Stimulated activated CD4-positive, alpha-beta T cell treated with anti-CD3 and anti-CD28 coated beads, Interleukin-4, amount 100 ng/mL, for 48 hours (primary cell): Measurements from ENCODE around the gene CCSER2.
A peak's percentile ranks its signal among the peaks of the same experiment; 100 is the strongest.
"Not testable (repeated sequence)": the region's sequence is repeated elsewhere in the genome, so short reads cannot be mapped to it uniquely, and the experiment has no call there.

ENCODE experiments used
- DNase-seq, 2 donors: peaks; one replicate each; pipeline ENCODE4 v3.0.0-alpha.2; 2020; ENCODE audit warnings: low read depth in 2 of 2

CCSER2 gene, protein sequence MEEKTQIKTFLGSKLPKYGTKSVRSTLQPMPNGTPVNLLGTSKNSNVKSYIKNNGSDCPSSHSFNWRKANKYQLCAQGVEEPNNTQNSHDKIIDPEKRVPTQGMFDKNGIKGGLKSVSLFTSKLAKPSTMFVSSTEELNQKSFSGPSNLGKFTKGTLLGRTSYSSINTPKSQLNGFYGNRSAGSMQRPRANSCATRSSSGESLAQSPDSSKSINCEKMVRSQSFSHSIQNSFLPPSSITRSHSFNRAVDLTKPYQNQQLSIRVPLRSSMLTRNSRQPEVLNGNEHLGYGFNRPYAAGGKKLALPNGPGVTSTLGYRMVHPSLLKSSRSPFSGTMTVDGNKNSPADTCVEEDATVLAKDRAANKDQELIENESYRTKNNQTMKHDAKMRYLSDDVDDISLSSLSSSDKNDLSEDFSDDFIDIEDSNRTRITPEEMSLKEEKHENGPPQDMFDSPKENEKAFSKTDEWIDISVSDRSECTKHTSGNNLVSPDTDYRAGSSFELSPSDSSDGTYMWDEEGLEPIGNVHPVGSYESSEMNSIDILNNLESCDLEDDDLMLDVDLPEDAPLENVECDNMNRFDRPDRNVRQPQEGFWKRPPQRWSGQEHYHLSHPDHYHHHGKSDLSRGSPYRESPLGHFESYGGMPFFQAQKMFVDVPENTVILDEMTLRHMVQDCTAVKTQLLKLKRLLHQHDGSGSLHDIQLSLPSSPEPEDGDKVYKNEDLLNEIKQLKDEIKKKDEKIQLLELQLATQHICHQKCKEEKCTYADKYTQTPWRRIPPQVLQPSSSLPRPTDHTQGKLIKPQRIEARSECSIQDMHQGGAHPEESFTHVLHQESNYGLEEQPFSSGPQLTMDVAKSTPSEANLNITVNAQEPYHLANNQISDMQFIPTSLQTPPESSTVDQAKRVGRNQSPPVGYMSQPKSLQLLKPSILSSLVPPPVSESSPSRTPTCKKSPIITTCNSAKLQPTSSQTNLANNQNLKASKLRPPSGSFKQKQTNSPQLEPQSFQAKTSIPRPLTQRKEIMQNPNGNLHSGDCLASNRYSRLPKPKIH

DNA sequence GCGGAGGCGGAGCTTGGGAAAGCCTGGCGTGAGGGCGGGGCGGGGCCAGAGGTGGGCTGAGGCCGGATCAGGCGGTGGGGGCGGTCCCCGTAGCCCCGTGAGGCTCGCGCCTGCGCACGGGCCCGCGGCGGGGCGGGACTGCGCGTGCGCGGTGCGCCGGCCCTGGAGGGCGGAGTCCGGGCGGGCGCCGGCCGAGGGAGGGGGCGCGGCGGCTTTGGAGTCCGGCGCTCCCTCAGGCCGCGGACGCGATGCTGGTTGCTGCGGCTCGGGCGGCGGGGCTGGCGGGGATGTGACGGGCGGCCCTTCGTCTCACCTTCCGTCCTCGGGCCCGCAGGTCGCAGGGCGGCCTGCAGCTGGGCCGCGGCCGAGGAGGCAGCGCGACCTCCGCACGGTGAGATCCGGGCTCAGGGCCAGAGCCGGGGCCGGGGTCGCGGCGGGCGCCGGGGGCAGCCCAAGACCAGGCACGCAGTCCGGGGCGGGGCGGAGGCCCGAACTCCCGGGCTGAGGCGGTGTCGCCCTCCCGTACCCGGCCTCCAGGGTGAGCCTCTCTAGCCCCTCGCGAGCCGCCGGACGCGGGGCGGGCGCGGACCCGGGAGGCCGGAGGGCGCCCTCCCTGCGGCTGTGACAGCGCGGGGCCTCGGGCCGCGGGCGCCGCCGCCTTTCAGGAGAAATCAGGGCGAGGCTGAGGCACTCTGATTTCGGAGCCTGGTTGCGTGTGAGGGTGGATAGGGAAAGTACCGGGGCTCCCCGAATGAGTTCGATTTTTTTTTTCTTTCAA lies at the start of gene CCSER2:
CCSER2 (plus strand) TSS at position 172 of the 778 bp plus-strand sequence. CDS start 42,464 bp downstream, outside the sequence.
- DNase-seq = peak; percentile 97 to 98

DNA sequence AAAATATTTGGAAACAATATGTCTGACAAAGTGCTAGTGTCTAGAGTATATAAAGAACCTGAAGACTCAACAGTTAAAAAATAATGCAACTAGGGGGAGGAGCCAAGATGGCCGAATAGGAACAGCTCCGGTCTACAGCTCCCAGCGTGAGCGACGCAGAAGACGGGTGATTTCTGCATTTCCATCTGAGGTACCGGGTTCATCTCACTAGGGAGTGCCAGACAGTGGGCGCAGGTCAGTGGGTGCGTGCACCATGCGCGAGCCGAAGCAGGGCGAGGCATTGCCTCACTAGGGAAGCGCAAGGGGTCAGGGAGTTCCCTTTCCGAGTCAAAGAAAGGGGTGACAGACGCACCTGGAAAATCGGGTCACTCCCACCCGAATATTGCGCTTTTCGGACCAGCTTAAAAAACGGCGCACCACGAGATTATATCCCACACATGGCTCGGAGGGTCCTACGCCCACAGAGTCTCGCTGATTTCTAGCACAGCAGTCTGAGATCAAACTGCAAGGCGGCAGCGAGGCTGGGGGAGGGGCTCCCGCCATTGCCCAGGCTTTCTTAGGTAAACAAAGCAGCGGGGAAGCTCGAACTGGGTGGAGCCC lies 48.4 kb upstream of the CCSER2 start:
- not testable (repeated sequence) for DNase-seq

DNA sequence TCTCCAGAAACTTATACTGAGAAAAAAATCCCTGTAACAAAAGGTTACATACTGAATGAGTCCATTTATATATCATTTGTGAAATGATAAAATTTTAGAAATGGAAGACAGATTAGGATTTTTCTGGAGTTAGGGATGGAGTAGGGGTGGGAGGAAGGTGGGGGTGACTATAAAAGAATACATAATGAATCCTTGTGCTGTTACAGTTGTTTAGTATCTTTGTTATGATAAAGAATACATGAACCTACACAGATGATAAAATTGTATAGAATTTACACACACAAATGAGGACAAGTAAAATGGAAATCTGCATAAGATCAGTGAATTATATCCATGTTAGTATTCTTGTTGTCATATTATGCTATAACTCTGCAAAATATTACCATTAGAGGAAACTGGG lies 41.7 kb upstream of the CCSER2 start:
- DNase-seq = no peak

DNA sequence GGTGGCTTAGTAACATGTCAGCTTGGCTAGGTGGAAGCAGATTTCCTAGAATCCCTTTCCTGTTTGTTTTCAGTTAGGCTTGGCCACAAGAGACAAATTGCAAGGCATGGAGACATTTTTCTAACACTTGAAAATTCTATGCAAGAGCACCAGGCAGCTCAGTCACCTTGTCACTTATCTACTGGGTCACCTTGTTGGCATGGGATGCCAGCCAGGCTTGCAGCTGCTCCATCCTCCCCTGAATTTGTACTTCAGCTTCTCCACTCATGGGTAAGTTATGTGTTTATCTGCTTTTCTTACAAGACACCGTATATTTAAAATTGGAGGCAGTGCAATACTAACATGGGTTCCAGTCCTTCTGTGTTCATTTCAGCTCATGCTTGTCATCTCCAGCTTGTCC lies 40.2 kb upstream of the CCSER2 start:
- no peak for DNase-seq

DNA sequence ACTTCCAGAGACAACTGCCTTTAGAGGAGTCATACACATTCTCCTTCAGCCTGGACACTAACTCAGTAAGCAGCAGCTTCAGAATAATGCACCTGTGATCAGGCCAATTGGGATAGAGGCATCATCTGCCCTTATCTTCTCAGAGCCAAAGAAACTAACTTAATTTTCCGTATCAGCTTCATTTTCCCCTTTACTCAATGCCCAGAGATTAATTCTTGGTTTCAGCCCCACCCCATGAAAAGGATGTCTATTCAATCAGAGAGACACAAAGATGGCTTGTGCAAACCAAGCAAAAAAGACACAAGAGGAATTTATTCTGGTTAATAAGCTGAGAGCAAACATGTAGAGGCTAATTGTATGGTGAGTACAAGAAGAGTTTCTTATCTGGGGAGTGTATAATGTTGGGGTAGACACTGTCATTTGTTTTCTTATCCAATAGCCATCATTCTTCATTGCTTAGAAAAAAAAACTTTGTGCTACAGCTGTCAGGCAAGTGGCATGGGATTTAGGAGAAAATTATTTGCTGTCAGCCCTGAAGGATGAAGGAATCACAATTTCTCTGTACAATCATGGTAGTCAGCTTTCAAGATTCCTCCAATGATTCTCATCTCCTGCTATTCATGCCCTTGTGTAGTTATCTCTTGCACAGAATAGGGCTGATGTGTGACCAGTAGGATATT lies 38.7 kb upstream of the CCSER2 start:
- no peak for DNase-seq

- no peak for DNase-seq
Observed at GRCh38 chr10:84290235-84290634, 38.2 kb upstream of the CCSER2 start.

GRCh38 chr10:84291384-84291783 lies 37.0 kb upstream of the CCSER2 start:
- DNase-seq = no peak

GRCh38 chr10:84292502-84292901 lies 35.9 kb upstream of the CCSER2 start:
- no peak for DNase-seq

DNA sequence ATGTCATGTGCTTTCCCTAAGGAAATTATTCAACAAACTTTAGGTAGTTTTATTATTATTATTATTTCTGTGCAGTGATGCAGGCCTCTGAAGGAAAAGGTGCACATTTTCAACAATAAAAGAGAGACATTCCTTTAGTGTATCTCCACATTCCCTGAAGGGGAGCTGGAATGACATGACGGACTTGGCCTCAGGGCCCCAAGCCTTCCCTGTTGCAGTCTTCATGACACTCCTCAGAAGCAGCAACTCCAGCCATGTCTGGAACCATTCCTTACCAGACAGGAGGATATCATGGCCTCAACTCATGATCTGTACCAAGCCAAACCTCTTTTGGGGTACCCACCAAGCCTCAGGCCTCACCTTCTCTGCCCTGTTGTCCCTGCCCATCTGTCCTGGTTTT lies 35.2 kb upstream of the CCSER2 start:
- DNase-seq = no peak

DNA sequence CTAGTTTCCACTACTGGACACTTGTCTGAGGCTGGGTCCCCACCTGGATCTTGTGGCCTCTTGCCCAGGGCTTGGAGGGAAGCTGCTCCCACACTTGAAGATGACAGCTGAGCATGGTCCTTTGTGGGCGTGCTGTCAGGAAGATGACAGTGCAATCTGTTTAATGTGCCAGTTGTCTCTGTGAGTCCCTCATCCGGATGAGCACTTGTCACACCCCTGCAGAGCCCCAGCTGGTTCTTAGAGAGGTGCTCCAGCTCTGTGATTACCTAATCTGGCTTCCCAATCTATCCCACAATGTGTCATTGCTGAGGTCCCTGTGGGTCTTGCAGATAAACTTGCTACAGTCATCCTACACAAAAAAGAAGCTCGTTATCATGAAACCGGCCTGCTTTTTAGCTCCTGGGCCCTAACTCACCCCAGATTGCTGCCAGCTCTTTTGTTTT lies 34.8 kb upstream of the CCSER2 start:
- peak in 1 of 2 donors; percentile 25 for DNase-seq

DNA sequence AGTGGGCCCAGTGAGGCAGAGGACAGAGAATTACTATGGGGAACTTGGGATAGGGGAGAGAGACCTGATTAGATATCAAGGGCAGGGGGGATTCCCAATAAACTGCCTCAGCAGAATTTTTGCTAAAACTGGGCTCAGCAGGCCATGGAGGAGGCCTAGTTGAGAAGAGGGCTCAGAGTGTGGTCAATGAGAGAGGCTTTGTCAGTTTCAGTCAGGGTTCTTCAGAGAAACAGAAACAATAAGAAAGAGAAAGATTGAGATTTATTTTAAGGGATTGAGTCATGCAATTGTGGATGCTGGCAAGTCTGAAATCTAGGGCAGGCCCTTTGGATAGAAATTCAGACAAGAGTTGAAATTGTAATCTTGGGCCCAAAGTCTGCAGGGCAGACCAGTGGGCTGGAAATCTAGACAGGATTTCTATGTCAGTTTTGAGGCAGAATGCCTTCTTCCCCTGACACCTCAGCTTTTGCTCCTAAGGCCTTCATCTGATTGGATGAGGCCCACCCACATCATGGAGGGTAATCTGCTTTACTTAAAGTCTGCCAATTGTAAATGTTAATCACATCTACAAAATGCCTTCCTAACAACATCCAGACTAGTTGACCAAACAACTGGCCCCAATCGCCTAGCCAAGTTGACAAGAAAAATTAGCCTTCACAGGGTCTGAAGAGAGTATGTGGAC lies 33.5 kb upstream of the CCSER2 start:
- DNase-seq = no peak

DNA sequence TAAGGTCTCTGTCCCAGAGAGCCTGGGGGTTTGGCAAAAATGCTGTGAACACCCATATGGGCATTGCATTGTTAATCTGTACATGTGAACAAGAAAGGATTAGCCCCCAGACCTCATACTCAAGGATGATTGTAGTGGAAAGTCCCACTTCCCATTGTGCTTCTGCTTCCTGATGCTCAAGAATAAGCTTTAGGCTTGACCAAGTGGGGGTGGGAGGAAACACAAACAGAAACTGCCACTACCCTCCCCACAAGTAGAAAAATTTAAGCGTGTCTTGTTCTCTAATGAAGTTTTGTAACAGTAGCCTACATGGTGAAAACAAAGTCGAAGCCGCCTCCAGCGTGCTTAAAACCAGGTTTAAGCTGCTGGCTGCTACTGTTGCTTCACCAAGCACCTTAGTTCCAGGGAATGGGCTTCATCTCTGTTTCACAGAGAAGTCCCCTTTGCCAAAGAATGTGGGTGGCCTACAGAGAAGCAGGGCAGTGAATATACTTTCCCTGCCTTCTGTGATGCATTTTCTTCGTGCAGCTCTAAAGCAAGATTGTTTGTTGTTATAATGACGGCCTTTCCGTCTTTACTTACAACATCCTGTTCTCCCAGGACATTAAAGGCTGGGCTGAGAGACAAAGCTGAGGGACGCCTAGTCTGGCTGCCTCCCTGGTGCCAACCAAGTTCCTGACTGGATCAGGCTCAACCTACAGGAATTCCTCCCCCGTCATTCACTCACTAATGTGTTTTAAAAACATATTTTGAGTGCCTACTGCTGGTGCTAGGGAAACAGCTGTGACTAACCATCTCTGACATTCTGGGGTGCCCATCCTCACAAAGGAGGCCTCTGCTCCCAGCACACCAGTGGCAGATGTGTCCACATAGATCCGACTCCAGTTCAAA lies 32.1 kb upstream of the CCSER2 start:
- no peak for DNase-seq

DNA sequence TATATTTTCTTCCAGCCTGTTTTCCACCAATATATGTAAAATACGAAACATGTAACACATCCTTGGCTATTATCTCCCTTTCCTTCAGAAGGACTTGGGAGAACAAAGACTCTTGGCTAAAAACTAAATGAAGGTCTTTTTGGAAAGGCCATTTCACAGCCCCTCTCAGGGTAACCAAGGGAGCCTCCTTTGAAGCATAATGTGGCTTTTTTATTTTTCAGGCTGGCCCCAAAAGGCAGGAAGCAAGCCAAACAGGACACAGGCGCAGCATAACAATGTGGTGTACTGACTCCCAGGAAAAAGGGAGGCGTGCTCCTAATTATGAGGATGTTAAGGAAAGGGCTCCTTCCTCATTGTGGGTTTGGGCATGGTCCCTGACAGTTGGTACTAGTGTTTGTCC lies 30.3 kb upstream of the CCSER2 start:
- no peak for DNase-seq

GRCh38 chr10:84302223-84302622 lies 26.2 kb upstream of the CCSER2 start:
- DNase-seq = no peak

DNA sequence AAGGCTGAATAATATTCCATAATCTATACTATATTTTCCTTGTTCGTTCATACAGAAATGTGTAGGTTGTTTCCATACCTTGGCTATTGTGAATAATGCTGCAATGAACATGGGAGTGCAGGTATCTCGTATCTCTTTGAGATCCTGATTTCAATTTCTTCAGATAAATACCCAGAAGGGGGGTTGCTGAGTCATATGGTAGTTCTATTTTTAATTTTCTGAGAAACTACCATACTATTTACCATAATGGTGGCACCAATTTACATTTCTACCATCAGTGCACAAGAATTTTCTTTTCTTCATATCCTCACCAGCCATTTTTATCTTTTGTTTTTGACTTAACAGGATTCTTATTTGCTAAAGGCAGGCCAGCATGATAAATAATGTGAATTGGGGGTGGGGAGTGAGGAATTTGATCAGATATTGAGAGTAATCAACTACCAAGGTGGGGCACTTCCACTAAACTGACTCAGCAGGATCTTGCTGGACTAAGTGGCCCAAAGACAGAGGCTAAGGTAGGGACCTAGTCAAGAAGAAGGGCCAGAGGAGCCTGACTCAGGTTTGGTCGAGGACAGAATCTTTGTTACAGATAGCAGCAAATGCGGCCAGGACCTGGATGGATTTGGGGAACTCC lies 21.5 kb upstream of the CCSER2 start:
- no peak for DNase-seq

- DNase-seq = no peak
Observed at GRCh38 chr10:84308021-84308420, 20.4 kb upstream of the CCSER2 start.

DNA sequence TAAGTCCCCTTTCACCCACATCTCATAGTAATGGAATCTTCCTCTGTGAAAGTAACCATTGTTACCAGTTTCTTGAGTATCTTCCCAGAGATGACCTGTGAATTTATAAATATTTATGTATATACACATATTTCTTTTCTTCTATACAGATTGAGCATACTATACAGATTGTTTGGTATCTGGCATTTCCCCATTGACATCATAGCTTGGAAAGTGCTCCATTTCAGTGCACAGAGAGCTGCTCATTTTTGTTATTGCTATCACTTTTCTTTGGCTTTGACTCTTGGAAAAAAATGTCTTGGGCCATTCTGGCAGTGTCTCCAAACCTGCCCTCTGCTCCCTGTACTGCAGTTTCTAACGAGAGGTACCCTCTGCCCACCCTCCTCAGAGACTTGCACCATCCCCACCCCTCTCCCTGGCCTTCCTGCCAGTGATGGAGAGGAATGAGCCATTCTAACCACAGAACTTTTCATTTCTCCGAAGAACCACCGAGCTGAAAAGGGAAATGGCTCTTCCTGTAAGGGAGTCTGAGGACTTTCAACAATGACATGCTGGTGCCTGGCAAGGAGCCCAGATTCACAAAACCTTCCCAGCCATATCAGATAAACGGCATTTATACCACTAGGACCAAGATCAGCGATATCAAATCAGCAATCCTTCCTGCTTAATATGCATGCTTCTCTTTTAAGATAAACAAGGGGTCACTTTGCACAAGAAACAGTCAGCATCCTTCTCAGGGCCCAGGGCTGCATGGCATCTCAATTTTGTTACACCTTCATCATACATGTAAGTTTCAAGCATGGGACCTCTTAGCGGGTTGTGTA lies 19.7 kb upstream of the CCSER2 start:
- DNase-seq = peak in 1 of 2 donors; percentile 53

GRCh38 chr10:84310470-84310869 lies 17.9 kb upstream of the CCSER2 start:
- DNase-seq = no peak
